AG04450 (cell line): ENCODE data around the gene GNAT3. TPM values are rescaled to one million over a fixed set of nuclear protein-coding genes. Genes with fewer than 3 reads are reported as not detected.

ENCODE experiments used
- CTCF ChIA-PET: fragments of 300-600, 350-600 bp; formaldehyde crosslinking; extraction: SDS; loops from one replicate; lab custom pipeline; 2022; ENCODE audit warnings: antibody characterized with exemption, inconsistent platforms; lab: Charles Lee
- POLR2A ChIA-PET: fragments of 350-600 bp; formaldehyde crosslinking; extraction: SDS; loops from one replicate; lab custom pipeline; 2021; ENCODE audit warnings: antibody characterized with exemption, inconsistent platforms; lab: Yijun Ruan, JAX
- DNase-seq: peaks from one replicate; pipeline ENCODE4 v3.0.0-alpha.2; 2011; ENCODE audit warnings: low read depth, low spot score
- H3K27ac ChIP-seq: one replicate; pipeline ENCODE4 v1.5.1; 2012; ENCODE audit warnings: low read depth, low read length, control low read depth
- H3K27me3 ChIP-seq: one replicate; pipeline ENCODE4 v1.6.0; 2012; ENCODE audit warnings: low read length; ENCODE audit not compliant: control insufficient read depth, insufficient read depth
- H3K4me3 ChIP-seq: 2 replicates; pipeline ENCODE4 v1.5.1; 2011; ENCODE audit warnings: mild to moderate bottlenecking, low read depth, low read length, control low read depth
- H3K9me3 ChIP-seq: 2 replicates; pipeline ENCODE4 v1.5.1; 2012; ENCODE audit warnings: low read length; ENCODE audit not compliant: control insufficient read depth, insufficient read depth
- polyA plus RNA-seq: library from polyadenylated mRNA; depleted of rRNA; stranded (reverse); fragments of >200 nt; gene quantifications from 2 replicates; pipeline ENCODE4 v1.2.3, GENCODE V29; 2011
- TF ChIP-seq, protein P1 (sequence below): IDR thresholded peaks from 2 replicates; pipeline ENCODE4 v1.5.1; 2011; ENCODE audit warnings: low read depth, low read length, control low read depth, inconsistent platforms

The GNAT3 gene
- polyA plus RNA-seq, 1 experiment = not detected

DNA sequence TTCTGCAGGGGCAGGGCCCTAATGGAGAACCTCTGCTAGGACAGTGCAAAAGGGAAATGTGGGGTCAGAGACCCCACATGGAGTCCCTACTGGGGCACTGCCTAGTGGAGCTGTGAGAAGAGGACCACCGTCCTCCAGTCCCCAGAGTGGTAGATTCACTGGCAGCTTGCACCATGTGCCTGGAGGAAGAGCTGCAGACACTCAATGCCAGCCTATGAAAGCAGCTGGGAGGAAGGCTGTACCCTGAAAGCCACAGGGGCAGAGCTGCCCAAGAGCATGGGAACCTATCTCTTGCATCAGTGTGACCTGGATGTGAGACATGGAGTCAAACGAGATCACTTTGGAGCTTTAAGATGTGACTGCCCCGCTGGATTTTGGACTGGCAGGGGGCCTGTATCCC, 20.3 kb upstream of the GNAT3 start:
- Histone ChIP-seq H3K9me3 (no peaks in the 10 kb centered on the region), H3K27me3 (no peaks in the 10 kb centered on the region), H3K27ac (no peak overlapping the region), H3K4me3 (no peak overlapping the region)
- ChIA-PET POLR2A (no interaction called here), CTCF (no interaction called here)
- DNase-seq = no peak
- TF ChIP-seq, protein P1, sequence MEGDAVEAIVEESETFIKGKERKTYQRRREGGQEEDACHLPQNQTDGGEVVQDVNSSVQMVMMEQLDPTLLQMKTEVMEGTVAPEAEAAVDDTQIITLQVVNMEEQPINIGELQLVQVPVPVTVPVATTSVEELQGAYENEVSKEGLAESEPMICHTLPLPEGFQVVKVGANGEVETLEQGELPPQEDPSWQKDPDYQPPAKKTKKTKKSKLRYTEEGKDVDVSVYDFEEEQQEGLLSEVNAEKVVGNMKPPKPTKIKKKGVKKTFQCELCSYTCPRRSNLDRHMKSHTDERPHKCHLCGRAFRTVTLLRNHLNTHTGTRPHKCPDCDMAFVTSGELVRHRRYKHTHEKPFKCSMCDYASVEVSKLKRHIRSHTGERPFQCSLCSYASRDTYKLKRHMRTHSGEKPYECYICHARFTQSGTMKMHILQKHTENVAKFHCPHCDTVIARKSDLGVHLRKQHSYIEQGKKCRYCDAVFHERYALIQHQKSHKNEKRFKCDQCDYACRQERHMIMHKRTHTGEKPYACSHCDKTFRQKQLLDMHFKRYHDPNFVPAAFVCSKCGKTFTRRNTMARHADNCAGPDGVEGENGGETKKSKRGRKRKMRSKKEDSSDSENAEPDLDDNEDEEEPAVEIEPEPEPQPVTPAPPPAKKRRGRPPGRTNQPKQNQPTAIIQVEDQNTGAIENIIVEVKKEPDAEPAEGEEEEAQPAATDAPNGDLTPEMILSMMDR = no peak

DNA sequence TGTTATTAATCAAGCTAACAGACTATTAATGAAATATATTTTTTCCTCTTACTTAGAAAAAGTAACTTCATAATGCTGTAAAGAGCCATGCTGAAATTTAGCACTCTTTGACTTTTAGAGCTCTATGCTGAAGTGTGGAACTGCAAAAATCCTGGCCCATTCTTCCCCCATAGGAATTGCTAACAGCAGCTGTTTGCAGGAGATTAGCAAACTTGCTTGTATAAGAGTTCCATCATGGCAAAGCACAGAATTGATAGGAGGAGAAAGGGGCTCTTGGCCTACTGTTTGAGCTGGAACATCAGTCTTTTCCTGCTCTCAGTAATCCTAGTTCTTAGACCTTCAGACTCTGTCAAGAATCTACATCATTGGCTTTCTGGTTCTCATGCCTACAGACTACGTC, 18.3 kb upstream of the GNAT3 start:
- Histone ChIP-seq H3K27me3 (no peaks in the 10 kb centered on the region), H3K9me3 (no peaks in the 10 kb centered on the region), H3K27ac (no peak overlapping the region), H3K4me3 (no peak overlapping the region)
- DNase-seq = no peak
- ChIA-PET POLR2A (no interaction called here), CTCF (no interaction called here)
- TF ChIP-seq, protein P1 = no peak

DNA sequence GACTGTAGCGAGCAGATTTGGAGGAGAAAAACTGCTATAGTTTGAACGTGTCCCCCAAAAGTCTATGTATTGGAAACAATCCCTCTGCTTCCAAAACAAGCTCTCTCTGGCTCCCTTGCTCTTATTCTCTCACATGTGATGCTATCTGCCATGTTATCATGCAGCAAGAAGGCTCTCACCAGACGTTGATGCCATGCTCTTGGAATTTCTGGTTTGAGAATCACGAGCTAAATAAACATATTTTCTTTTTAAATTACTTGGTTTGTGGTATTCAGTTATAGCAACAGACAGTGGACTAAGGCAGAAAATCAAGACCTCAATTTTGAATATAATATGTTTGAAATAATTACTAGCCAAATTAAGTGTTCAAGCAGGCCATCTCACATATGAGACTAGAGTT, 17.5 kb upstream of the GNAT3 start:
- no peaks in the 10 kb centered on the region for H3K9me3 ChIP-seq
- H3K27ac ChIP-seq = no peak overlapping the region
- H3K27me3 ChIP-seq = no peaks in the 10 kb centered on the region
- POLR2A ChIA-PET = no interaction called here
- CTCF ChIA-PET = no interaction called here
- H3K4me3 ChIP-seq = no peak overlapping the region
- no peak for DNase-seq
- TF ChIP-seq, protein P1 = no peak

DNA sequence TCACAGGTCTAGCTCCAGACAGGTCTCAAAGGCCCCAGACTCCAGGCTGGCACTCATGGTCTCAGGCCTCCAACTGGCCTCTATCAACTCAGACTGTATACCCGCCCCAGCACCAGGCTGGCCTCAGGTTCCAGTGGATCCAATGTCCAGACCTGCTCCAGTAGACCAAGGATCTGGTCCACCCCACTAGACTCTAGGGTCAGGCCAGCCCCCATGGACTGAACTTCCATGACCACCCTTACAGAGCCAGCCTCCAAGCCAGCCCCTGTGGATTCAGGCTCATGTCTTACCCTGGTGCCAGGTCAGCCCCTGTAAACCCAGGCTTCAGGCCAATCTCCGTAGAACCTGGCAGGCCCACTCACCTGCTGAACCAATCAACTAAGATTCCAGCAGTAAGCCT, 16.8 kb upstream of the GNAT3 start:
- ChIA-PET POLR2A (no interaction called here), CTCF (no interaction called here)
- TF ChIP-seq, protein P1 = no peak
- DNase-seq = no peak
- Histone ChIP-seq H3K27me3 (no peaks in the 10 kb centered on the region), H3K27ac (no peak overlapping the region), H3K9me3 (no peaks in the 10 kb centered on the region), H3K4me3 (no peak overlapping the region)

DNA sequence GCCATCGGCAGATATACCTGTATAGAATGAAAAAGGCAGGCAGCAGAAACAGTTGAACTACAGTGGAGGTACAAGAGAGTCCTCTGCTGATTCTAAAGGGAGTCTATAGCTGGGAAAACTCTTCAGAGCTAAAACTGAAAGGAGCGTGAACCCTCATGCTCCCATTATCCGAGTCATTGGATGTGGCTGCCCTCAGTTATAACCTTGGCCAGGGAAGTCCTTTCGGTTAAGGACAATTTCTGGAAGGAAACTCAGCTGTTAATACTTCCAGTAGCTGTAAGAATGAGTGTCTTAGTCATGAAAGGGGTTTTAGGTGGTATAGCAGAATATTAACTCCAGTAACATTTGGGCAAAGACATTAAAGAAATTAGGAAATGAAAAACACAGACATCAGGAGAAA, 14.6 kb upstream of the GNAT3 start:
- no peaks in the 10 kb centered on the region for H3K9me3 ChIP-seq
- no peak overlapping the region for H3K27ac ChIP-seq
- TF ChIP-seq, protein P1 = no peak
- no peaks in the 10 kb centered on the region for H3K27me3 ChIP-seq
- no peak for DNase-seq
- H3K4me3 ChIP-seq = no peak overlapping the region
- CTCF ChIA-PET = no interaction called here
- POLR2A ChIA-PET = no interaction called here
